PC-3 (cell line): Measurements from ENCODE around the gene TMEM181.

Experiments
- EZH2 ChIP-seq: fragments of 300-600 bp; sonication (generic); IDR thresholded peaks from one replicate; pipeline ENCODE4 v1.6.1; 2017; ENCODE audit warnings: antibody characterized with exemption, mild to moderate bottlenecking, low read length; ENCODE audit not compliant: unreplicated experiment
- TF ChIP-seq, protein P1 (sequence below): fragments of 300-600 bp; sonication (generic); conservative IDR thresholded peaks from 2 replicates; pipeline ENCODE4 v1.5.1; 2017; ENCODE audit warnings: antibody characterized with exemption, low read depth, mild to moderate bottlenecking, low read length

- TF ChIP-seq, protein P1, sequence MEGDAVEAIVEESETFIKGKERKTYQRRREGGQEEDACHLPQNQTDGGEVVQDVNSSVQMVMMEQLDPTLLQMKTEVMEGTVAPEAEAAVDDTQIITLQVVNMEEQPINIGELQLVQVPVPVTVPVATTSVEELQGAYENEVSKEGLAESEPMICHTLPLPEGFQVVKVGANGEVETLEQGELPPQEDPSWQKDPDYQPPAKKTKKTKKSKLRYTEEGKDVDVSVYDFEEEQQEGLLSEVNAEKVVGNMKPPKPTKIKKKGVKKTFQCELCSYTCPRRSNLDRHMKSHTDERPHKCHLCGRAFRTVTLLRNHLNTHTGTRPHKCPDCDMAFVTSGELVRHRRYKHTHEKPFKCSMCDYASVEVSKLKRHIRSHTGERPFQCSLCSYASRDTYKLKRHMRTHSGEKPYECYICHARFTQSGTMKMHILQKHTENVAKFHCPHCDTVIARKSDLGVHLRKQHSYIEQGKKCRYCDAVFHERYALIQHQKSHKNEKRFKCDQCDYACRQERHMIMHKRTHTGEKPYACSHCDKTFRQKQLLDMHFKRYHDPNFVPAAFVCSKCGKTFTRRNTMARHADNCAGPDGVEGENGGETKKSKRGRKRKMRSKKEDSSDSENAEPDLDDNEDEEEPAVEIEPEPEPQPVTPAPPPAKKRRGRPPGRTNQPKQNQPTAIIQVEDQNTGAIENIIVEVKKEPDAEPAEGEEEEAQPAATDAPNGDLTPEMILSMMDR = no peak
- TF ChIP-seq EZH2 = no peak
Observed at GRCh38 chr6:158572653-158573541, 13.0 kb downstream of the TMEM181 start.
